ENCODE measurements around the gene DHX16. TPM values are rescaled to one million over a fixed set of nuclear protein-coding genes. Genes with fewer than 3 reads are reported as not detected.

Gene DHX16
- total and polyA plus RNA-seq, 9 of the 15 experiments (the other 6 are each of a cell fraction or from before 2014, with no cell fraction given) = 14.6 to 66.1 (median 47.5) TPM

GRCh38 chr6:30719791-30720737, 47.3 kb upstream of the DHX16 start, which contains the start of gene TUBB:
TSS of gene TUBB (plus strand) at chr6:30720352. CDS start at chr6:30720507, 155 bp downstream.
- Histone ChIP-seq H3K27me3 (ENCODE audit: control insufficient read depth in 2 of 2, insufficient read depth in 2 of 2, low read length in 2 of 2) (no peaks in the 10 kb centered on the region), H3K4me2 (ENCODE audit: insufficient read depth, low read length) (peak within 1 kb of the TSS; percentile 86), H3K4me1 (replicated peaks in 1 of 2; ENCODE audit: control insufficient read depth in 2 of 2, insufficient read depth in 2 of 2, low read length in 2 of 2) (peaks cover 24 to 25% of the 10 kb centered on the region in 2 experiments), H4K20me1 (replicated peaks; ENCODE audit: control insufficient read depth, insufficient read depth, low read length) (peaks cover 36% of the 10 kb centered on the region), H3K27ac (ENCODE audit: extremely low read depth, low read depth, low read length) (peak within 1 kb of the TSS; percentile 95), H3K9me3 (replicated peaks; ENCODE audit: control insufficient read depth, insufficient read depth, low read depth, low read length) (no peaks in the 10 kb centered on the region), H3K36me3 (ENCODE audit: control insufficient read depth, insufficient read depth, low read length) (peaks cover 38% of the 10 kb centered on the region), H3K4me3 (peak within 1 kb of the TSS; percentile 89), H3K9ac (ENCODE audit: insufficient read depth in 1 of 2, low read depth in 2 of 2, low read length in 2 of 2) (peak within 1 kb of the TSS; percentile 96), H3K79me2 (ENCODE audit: control insufficient read depth, insufficient read depth, low read length) (peaks cover 92% of the 10 kb centered on the region), H3K9me1 (ENCODE audit: control insufficient read depth, insufficient read depth, low read length) (no peaks in the 10 kb centered on the region), H2AFZ (ENCODE audit: low read depth, low read length) (peak within 1 kb of the TSS; percentile 75)
- TSS peak; percentile 45 for BruUV-seq (replicated peaks)
- in situ Hi-C loops (cut with MboI) (loop anchor here (5.0 to 10.0 kb wide), 2 partner anchors 45 to 238 kb away; partner anchors contain the start of gene DHX16), intact Hi-C loops (cut with micrococcal nuclease) (loop anchor here (1.0 to 2.0 kb wide), 4 partner anchors 23 to 163 kb away; partner anchors contain the start of genes FLOT1, GNL1, PPP1R18 and PRR3)
- ChIA-PET CTCF (ENCODE audit: low intra/inter-chr PET ratio) (interaction anchor here (0.9 to 5.0 kb wide), 2 partner anchors 40 to 48 kb away, joined by 3 to 92 read pairs; partner anchors contain the start of gene DHX16), POLR2A (interaction anchor here (0.6 to 27.1 kb wide), 12 partner anchors 9 to 175 kb away, joined by 3 to 524 read pairs (median 4); partner anchors contain the start of genes DHX16 and NRM)
- peak; percentile 78 for ATAC-seq
- peak; percentile 83 to 100 (median 88) for DNase-seq (ENCODE audit: extremely low read depth in 1 of 4, low spot score in 3 of 4)
- WGBS (ENCODE audit: insufficient coverage, low coverage, missing lambda C conversion rate) = 1% methylated on average over 36 of the region's 38 CpGs
- FAIRE-seq = peak; percentile 93
- peak; percentile 55 for TF ChIP-seq SP2 (IDR thresholded peaks at IDR 0.05; ENCODE audit: extremely low read depth, low read depth, low read length, poor library complexity, severe bottlenecking)
- TF ChIP-seq RBM34 (IDR thresholded peaks at IDR 0.05; ENCODE audit: borderline replicate concordance, insufficient read depth, low read length) = no peak
- TF ChIP-seq OTX1 (CRISPR knock-in tag; IDR thresholded peaks at IDR 0.05) = 0 out of 2 replicates have a peak, but pooled peaks have one; percentile 54
- peak; percentile 89 to 92 for TF ChIP-seq MLLT1 (IDR thresholded peaks at IDR 0.05)
- no peak for TF ChIP-seq CHAMP1 (IDR thresholded peaks at IDR 0.05)
- TF ChIP-seq HDGF (IDR thresholded peaks at IDR 0.05) = 0 out of 2 replicates have a peak, but pooled peaks have one; percentile 14
- TF ChIP-seq KLF1 (tag; IDR thresholded peaks at IDR 0.05) = no peak
- TF ChIP-seq TARDBP (IDR thresholded peaks at IDR 0.05) = peak; percentile 77; the same call in 1 of the 2 replicates
- TF ChIP-seq JUND (IDR thresholded peaks at IDR 0.05; ENCODE audit: borderline replicate concordance, low read depth, low read length) = peak; percentile 20; the same call in 1 of the 2 replicates
- peak; percentile 35; the same call in 1 of the 3 replicates for TF ChIP-seq JUND (tag; IDR thresholded peaks at IDR 0.05; ENCODE audit: borderline replicate concordance, low read depth, low read length)
- TF ChIP-seq SRF (CRISPR knock-in tag; IDR thresholded peaks at IDR 0.05) = peak in 1 of 2 experiments; percentile 32; a peak in 1 of 4 replicates
- TF ChIP-seq BRCA1 (IDR thresholded peaks at IDR 0.05) = no peak
- TF ChIP-seq BRCA1 (CRISPR knock-in tag; IDR thresholded peaks at IDR 0.05) = no peak
- TF ChIP-seq ATF7 (IDR thresholded peaks at IDR 0.05) = peak; percentile 85
- TF ChIP-seq RCOR1 (IDR thresholded peaks at IDR 0.05; ENCODE audit: borderline replicate concordance in 1 of 2, low read depth in 2 of 2, low read length in 2 of 2) = peak; percentile 40 to 48; a peak in 1 of 4 replicates
- TF ChIP-seq CTBP1 (IDR thresholded peaks at IDR 0.05; ENCODE audit: borderline replicate concordance) = peak; percentile 61; the same call in 1 of the 2 replicates

Measured in K562 (cell line).